Ovary (tissue), 3 donors: ENCODE data around the gene ST6GALNAC2.

Experiments used
- CTCF ChIP-seq, 3 donors: fragments of 450-650 bp in 2 of 3; fragments of 200-600 bp in 1 of 3; IDR thresholded peaks; one replicate each; pipeline versions ENCODE4 v1.5.1 to v1.8.0; 2016 to 2022; ENCODE audit warnings: antibody characterized with exemption in 3 of 3, mild to moderate bottlenecking in 1 of 3
- POLR2A ChIP-seq: fragments of 450-650 bp; IDR thresholded peaks from one replicate; pipeline ENCODE4 v1.6.1; 2017; ENCODE audit warnings: antibody characterized with exemption, mild to moderate bottlenecking, moderate library complexity
- donor health status: DM: no; HTN: no; CAD: no.

GRCh38 chr17:76539631-76540271, 45.9 kb downstream of the ST6GALNAC2 start, which contains the start of gene PRCD:
- TF ChIP-seq CTCF (IDR thresholded peaks at IDR 0.05) (no peak), POLR2A (no peak)
